Stimulated activated CD4-positive, alpha-beta T cell treated with anti-CD3 and anti-CD28 coated beads, Interleukin-15, amount 100 ng/mL, for 24 hours (primary cell): ENCODE results near the gene ELAVL1.
"Not testable (repeated sequence)": the region's sequence is repeated elsewhere in the genome, so short reads cannot be mapped to it uniquely, and the experiment has no call there.

Source experiments
- DNase-seq: peaks from one replicate; pipeline ENCODE4 v3.0.0-alpha.2; 2020

Gene ELAVL1

DNA sequence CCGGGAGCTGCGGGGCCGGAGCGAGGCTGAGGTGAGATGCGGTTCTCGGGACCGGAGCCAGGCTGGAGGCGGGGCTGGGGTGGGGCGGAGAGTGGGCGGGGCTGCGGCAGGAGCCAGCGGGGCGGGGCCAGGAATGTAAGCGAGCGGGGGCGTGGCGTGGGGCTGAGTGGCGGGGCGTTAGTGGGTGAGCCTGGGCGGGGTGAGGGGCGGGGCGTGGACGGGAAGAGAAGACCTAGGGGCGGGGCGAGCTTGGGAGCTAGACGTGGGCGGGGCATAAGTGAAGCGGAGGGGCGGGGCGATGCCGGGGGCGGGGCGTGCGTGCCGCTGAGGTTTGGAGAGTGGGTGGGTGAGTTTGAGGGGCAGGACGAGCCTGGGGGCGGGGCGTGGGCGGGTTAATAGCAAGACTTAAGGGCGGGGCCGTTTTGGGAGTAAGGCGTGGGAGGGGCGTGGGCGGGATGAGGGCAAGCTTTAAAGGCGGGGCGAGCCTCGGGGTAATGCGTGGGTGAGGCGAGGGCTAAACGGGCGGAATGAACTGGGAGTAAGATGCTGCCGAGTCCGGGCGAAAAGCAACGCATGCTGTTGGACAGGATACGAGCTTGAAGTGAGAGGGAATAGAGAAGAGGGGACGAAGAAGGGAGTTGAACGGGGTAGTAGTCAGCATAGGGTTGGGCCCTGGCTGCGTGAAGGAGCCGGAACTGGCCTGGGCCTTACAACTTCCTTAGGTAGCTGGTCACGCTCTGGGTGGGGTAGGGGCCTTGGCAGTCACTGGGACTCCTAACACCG is 84.7 kb downstream of the ELAVL1 start:
- DNase-seq, result peak; percentile 100

DNA sequence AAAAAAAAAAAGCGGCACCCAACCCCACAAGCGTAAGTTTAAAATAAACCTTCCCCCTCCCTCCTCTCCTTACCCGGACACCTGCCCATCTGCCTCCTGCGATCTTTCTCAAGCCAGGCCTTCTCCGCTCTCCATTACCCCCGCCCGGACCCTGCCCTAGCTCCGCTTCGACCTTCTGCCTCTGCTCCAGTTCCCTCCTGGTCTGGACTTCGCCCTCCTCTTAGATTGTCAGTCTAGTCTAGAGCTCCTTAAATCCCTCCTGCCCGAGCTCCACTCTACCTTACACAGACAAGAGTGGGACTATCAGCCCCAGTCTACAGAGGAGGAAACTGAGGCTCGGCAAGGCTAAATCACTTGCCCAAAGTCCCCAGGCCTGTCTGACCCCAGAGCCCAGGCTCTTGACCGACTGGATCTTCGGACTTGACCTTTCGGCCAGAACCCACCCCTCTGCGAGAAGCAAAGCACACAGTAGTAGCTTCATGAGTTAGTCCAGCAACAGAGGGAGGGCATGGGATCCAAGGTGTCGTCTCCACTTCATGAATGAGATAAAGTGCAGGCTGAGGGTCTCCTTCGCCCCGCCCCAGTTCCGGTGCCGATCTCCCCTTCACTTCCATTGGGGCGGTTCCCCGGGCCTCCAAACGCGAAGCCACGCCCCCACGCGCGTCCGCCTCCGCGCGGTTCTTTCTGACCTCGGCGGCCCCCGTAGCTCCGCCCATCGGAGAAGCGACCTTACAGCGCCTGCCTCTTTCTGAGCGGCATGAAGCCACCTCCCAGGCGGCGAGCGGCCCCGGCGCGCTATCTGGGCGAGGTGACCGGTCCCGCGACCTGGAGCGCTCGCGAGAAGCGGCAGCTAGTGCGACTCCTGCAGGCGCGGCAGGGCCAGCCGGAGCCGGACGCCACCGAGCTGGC is 85.6 kb downstream of the ELAVL1 start, which contains the start of gene SNAPC2:
TSS of gene SNAPC2 (plus strand) at position 729 of the 909 bp plus-strand sequence. CDS start at position 758, 29 bp downstream.
- peak; percentile 98 for DNase-seq

DNA sequence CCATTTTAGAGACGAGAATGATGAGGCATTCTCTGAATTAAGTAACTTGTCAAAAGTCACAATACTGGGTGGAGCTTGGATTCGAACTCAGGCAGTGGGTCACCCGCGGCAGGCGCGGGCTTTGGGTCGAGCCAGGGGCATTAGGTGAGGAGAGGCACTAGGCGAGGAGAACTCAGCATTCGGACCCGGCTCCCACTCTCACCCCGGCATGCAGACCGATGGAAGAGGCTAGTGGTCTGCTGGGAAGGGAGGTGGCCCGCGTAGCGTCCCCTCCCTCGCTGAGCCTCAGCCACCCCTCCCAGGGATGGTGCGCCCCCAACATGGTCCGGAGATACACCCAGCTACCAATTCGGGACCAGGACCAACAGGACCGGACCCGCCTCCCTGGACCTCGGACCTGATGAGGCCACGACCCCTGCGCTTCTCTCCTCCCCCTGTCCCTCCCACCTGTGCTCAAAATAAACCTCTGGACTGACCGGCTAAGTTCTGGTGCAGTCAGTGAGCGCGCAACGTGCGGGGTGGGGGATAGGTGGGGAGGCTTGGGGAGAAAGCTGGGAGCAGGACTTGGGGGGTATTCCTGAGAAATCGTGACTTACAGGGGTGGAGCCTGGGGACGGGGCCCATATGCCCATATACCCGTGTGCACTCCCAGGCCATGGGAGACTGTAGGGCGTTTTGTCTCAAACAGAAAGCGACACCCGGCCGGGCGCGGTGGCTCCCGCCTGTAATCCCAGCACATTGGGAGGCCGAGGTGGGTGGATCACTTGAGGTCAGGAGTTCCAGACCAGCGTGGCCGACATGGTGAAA is 86.6 kb downstream of the ELAVL1 start:
- no peak for DNase-seq

DNA sequence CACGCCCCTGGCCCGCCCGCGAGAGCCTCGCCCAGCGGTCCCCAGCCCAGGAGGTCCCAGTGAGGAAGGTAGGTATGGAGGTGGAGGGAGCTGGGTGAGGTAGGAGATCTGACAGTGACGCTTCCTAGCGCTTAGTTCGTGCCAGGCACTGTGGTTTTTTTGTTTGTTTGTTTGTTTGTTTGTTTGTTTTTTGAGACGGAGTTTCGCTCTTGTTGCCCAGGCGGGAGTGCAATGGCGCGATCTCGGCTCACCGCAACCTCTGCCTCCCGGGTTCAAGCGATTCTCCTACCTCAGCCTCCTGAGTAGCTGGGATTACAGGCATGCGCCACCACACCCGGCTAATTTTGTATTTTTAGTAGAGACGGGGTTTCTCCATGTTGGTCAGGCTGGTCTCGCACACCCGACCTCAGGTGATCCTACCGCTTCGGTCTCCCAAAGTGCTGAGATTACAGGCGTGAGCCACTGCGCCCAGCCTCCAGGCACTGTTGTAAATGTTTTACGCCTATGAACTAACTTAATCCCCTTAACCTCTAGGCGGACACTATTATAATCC is 87.3 kb downstream of the ELAVL1 start:
- not testable (repeated sequence) for DNase-seq

DNA sequence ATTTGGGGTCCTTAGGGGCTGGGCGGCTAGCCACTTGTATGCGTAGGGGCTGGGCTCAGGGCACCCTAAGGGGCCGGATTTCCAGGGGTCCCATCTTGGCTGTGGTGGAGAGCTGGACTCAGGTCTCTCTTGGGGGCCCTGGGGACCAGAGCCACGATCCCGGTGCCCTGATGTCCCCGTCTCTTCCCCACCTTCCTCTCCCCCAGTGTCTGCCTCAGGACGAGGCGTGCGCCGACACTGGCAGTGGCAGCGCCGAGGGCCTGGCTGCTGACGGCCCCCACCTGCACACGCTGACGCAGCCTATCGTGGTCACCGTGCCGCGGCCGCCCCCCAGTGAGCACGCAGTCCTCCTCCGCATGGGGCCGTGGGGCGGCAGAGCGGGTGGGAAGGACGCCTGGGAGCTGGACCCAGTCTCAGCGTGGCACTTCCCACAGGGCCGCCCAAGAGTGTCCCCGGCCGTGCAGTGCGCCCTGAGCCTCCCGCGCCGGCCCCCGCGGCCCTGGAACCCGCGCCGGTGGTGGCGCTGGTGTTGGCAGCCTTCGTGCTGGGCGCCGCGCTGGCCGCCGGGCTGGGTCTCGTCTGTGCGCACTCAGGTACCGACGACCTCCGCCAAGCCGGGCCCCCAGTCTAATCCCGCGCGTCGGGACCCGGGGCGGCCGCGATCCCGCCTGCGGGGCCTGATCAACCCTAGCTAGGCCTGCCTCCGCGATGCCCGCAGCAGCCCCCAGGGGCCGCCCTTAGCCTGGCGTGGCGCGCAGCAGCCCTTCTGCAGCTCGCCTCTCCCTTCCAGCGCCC is 88.0 kb downstream of the ELAVL1 start:
- DNase-seq, result peak; percentile 74

DNA sequence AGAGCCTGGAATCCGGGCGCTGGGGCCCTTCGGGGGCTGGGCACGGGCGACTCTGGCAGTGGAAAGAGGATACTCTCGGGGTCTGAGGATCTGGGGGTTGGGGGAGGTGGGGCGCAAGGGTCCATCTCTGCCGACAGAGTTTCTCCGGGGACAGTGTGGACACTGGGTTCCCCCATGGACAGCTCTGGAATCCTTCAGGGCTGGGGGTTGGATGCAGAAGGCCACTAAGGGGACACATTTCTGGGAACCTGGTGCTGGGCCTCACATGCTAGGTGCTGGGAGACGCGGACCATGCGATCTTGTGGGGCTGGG is 88.5 kb downstream of the ELAVL1 start:
- DNase-seq, result no peak

DNA sequence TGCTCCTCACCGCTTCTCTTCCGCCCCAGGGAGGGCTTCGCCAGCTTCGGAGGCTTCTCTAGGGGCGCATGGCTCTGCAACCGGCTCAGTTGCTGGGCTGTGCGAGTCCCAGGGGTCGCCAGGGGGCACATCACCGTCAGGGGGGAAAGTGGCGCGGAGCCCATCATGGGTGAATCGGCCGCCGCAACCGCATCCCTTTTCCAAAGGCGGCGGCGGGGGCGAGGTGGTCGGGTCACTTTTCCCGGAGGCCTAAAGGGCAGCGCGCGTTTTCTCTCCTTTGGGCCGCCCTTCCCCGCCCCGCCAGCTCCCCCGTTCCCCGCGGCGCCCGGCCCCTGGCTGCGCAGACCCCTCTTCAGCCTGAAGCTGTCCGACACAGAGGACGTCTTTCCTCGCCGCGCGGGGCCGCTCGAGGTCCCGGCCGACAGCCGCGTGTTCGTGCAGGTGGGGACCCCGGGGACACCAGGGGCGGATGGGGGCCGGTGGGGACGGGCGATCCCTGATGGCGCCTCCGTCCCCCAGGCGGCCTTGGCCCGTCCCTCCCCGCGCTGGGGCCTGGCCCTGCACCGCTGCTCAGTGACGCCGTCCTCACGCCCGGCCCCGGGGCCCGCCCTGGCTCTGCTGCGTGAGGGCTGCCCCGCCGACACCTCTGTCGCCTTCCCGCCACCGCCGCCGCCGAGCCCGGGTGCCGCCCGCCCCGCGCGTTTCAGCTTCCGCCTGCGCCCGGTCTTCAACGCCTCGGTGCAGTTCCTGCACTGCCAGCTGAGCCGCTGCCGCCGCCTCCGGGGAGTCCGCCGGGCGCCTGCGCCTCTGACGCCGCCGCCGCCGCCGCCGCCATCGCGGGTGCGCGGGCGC is 89.1 kb downstream of the ELAVL1 start:
- peak; percentile 74 for DNase-seq

DNA sequence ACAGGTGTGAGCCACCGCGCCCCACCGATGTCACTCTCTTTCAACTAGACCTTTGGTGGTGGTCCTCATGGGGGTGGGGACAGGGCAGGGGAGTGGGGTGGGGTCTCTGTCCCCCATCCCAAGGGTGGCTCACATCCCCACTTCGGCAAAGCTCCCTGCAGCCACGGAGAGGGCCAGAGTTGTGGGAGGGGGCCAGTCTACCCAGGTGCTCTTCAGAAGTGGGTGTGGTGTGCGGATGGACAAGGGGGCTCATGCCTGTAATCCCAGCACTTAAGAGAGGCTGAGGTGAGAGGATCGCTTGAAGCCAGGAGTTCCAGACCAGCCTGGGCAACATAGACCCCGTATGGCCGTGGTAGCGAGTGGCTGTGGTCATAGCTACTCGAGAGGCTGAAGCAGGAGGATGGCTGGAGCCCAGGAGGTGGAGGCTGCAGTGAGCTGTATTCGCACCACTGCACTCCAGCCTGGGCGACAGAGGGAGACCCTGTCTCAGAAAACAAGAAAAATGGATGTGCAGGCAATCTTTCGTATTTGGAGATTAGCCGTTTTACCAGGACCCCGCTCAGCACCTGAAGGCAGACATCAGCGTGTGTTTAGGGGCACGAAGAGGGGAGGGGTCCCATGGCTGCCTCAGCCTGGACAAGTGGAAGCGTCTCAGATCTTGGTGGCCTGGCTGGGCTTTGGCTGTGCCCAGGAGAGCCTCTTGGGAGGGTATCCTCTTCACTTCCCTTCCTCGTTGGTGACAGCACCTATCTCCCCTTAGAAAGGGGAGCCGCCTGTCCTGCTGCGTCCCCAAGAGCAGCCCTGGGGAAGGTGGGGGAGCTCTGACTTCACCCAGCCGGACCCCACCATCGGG is 90.0 kb downstream of the ELAVL1 start:
- no peak for DNase-seq

DNA sequence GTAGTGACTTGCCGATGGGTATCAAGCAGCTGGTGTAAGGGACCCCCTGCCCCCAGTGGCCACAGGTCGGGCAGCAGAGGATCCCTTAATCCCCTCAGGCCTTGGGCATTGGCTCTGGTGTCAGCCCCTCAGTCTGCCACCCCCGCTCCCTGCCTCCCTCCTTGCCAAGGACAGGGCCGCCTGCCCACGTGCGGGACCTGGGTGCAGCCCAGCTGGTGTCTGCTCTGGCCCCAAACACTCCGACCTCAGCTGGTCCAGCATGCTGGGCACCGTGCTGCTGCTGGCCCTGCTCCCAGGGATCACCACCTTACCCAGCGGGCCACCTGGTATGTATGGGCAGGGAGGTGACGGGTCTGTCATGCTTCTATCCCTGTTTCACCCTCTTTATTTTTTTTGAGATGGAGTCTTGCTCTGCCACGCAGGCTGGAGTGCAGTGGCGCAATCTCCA is 90.8 kb downstream of the ELAVL1 start, which contains the start of gene TGFBR3L:
TSS of gene TGFBR3L (plus strand) at position 233 of the 448 bp plus-strand sequence.
- no peak for DNase-seq

DNA sequence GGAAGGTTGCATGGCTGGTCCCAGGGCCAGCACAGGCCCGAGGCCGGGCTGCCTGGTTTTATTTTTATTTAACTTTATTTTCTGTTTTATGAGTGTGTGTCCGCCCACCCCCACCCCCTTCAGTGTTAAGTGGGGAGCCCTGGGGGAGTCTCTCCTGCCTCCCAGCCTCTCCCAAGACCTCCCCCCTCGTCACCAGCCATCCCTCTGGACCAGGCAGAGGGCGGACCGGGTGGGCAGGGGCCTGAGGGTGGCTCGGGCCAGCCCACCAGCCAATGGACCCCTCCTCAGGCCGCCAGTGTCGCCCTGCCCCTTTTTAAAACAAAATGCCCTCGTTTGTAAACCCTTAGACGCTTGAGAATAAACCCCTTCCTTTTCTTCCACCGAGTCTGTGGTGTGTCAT is 91.3 kb downstream of the ELAVL1 start:
- no peak for DNase-seq

DNA sequence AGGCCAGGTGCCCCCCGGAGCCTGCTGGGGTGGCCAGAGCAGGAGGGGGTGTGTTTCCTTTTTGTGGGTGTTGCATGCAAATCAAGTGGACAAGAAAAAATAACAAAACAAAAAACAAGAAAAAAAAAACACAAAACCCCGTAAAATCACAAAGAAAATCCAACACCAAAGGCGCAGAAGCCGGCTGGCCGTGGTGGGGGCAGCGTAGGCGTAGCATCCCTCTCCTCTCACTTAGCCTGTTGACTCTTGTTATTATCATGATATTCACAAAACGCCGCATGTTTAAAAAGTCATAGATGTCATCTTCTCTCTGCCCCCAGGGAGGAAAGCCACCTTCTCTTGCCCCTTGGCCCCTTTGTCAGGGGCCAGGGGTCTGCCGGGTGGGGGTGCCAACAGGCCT is 91.8 kb downstream of the ELAVL1 start:
- no peak for DNase-seq

DNA sequence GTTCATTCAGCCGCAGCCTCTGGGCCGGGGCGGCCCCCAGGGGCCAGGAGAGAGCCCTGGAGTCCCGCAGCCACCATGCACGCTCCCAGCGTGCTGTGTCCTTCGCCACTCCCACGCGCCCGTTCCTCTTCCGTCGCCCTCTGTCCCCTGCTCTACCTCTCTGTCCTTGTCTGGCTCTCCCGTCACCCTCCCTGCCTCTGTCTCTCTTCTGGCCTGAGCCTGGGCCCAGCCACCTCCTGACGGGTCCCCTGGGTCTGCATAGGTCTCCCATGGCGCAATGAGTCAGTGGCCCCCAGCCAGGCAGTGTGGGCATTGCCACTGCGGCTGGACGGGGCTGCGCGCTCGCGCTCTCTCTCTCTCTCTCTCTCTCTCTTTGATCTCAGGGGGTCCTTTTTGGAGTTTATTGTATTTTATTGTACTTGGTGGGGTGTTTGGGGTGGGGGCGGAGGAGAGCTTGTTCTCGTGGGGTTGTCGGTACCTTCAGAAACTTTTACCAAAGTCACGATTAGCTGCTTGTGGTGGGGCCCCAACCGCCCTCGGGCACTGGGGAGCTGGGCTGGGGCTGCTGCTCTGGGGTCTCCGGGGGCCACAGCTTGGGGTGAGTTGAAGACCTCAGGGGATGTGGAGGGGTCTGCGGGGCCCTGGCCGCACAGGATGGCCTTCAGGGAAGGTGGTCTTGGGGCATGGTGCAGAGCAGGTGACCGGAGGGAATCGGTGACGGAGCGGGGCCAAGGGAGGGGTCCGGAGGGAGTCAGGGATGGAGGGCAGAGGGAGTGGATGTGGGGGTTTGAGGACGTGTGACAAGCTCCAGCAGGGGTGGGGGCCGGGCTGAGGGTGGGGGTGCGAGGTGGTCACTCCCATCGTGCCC is 92.5 kb downstream of the ELAVL1 start:
- no peak for DNase-seq

DNA sequence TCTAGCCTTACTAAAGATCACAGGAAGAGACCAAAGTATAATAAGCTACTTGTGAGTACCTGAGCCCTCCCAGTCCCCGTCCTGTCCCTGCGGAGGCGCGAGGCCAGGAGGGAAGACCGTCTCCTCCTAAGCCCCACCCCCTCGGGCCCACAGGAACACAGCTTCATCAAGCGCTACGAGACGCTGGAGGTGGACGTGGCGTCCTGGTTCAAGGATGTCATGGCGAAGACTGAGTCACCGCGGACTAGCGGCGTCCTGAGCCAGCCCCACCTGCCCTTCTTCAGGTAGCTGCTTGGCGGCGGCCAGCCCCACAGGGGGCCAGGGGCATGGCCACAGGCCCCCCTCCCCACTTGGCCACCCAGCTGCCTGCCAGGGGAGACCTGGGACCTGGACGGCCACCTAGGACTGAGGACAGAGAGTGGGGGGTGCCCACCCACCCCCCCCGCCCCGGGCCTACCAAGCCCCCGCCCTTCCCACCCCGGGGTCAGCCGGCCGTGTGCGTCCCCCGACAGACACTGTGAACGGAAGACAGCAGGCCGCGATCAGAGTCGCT is 93.2 kb downstream of the ELAVL1 start:
- no peak for DNase-seq

DNA sequence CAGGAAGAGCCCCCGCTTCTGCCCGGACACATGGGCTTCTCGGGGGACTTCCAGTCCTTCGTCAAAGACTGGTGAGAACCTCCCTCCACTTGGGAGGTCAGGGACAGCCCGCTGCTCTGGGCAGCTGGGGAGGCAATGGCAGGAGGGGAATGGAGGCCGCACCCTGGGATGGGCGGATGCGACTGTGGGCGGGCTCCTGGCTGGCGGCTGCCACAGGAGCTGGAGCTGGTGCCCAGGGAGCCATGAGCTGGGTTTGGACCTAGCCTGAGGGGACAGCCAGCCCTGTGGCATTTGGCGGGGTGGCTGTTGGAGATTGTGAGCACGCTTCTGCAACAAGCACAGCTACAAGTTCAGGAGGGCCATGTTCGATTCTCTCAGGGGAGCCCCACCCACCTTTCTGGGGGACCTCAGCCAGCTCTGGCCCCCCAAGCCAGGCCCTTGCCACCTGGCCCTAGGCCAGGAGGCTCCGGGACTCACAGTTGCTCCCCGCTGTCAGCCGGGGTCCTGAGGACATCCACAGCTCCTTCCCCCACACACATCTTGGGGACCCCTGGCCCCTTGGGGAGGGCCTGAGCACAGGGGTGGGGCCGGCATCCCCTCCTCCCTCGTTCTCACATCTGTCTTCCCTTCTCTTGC is 93.8 kb downstream of the ELAVL1 start:
- DNase-seq, result no peak

DNA sequence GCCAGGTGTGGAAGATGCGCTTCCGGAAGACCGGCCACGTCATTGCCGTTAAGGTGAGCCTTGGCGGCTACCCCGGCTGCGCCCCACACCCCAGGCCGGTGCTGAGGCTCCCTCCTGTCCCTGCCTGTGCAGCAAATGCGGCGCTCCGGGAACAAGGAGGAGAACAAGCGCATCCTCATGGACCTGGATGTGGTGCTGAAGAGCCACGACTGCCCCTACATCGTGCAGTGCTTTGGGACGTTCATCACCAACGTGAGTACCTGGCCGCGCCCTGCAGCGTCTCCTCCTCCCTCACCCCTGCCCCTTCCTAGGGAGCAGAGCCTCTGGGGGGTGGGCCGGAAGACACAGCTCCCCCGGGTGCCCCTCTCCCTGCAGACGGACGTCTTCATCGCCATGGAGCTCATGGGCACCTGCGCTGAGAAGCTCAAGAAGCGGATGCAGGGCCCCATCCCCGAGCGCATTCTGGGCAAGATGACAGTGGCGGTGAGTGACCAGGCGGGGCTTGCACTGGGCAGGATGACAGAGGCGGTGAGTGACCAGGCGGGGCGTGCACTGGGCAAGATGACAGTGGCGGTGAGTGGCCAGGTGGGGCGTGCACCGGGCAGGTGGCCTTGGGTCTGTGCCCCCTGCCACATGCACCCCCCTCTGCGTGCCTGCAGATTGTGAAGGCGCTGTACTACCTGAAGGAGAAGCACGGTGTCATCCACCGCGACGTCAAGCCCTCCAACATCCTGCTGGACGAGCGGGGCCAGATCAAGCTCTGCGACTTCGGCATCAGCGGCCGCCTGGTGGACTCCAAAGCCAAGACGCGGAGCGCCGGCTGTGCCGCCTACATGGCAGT is 94.9 kb downstream of the ELAVL1 start:
- DNase-seq, result no peak

DNA sequence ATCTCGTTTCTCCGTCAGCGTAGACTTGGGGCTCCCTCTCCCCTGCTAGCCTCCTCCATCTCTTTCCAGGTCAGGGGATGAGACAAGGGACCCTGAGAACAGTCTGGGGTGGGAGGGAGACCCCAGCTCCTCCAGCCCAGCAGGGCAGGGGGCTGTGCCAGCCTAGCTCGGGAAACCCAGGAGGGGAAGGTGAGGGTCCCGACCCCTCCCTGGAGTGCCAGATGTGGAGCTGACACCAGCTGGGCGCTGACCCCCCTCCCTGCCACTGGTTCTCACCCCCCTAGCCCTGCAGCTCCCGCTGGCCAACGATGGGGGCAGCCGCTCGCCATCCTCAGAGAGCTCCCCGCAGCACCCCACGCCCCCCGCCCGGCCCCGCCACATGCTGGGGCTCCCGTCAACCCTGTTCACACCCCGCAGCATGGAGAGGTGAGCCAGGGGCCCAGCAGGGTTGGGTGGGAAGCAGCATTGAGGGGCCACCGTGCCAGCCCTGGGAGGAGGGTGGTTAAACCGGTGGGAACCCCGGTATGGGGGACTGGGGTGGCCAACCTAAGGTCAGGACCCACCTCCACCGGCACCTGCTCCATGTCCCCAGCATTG is 95.9 kb downstream of the ELAVL1 start:
- DNase-seq, result no peak
